GM12891 (cell line): ENCODE results near the gene LTBP2.

Experiments
- PAX5 ChIP-seq: IDR thresholded peaks from 2 replicates; pipeline ENCODE4 v1.6.1; 2011; ENCODE audit warnings: low read length, moderate library complexity, mild to moderate bottlenecking; ENCODE audit not compliant: insufficient read depth, severe bottlenecking
- POLR2A ChIP-seq: IDR thresholded peaks from 2 replicates; pipeline ENCODE4 v1.6.1; 2011; ENCODE audit warnings: low read depth, low read length, control low read depth
- POLR2AphosphoS5 ChIP-seq: IDR thresholded peaks from 2 replicates; pipeline ENCODE4 v1.6.1; 2011; ENCODE audit warnings: low read depth, low read length, control low read depth
- POU2F2 ChIP-seq: IDR thresholded peaks from 2 replicates; pipeline ENCODE4 v1.6.1; 2011; ENCODE audit warnings: low read depth, mild to moderate bottlenecking, control low read depth, low read length, moderate library complexity
- SPI1 ChIP-seq: IDR thresholded peaks from 2 replicates; pipeline ENCODE4 v1.6.1; 2011; ENCODE audit warnings: low read depth, low read length, control low read depth
- TAF1 ChIP-seq: IDR thresholded peaks from 2 replicates; pipeline ENCODE4 v1.6.1; 2011; ENCODE audit warnings: low read depth, low read length, control low read depth

GRCh38 chr14:74612350-74613021 lies 449 bp upstream of the LTBP2 start:
- TF ChIP-seq POLR2A (no peak), SPI1 (no peak), TAF1 (no peak), POU2F2 (no peak), POLR2AphosphoS5 (no peak), PAX5 (no peak)
